WTC11 (cell line): Measurements from ENCODE around the gene SNIP1. TPM values are rescaled to one million over a fixed set of nuclear protein-coding genes. Genes with fewer than 3 reads are reported as not detected.

Source experiments
- ATAC-seq: fragments of 200-7000 bp; cut with Tn5 transposase; 2 replicates; pipeline ENCODE4 v1.10.0; 2021; ENCODE audit warnings: mild to moderate bottlenecking, moderate library complexity
- CTCF ChIA-PET: fragments of 300-600 bp; sonication (Branson Sonifier 250); formaldehyde crosslinking; loops from one replicate; lab custom pipeline; 2021; ENCODE audit warnings: antibody characterized with exemption; lab: Charles Lee
- POLR2A ChIA-PET: fragments of 350-600 bp; sonication (Branson Sonifier 250); formaldehyde crosslinking; loops from one replicate; lab custom pipeline; 2021; ENCODE audit warnings: antibody characterized with exemption; lab: Charles Lee
- DNase-seq: peaks from one replicate; pipeline ENCODE4 v3.0.0; 2021; ENCODE audit warnings: low spot score
- H3K27ac Mint-ChIP-seq: 2 replicates; pipeline ENCODE4 v1.8.0; 2021; ENCODE audit warnings: mixed read lengths
- H3K27me3 Mint-ChIP-seq: 2 replicates; pipeline ENCODE4 v1.8.0; 2021; ENCODE audit warnings: low read depth, mild to moderate bottlenecking, moderate library complexity, mixed read lengths
- H3K36me3 Mint-ChIP-seq: 2 replicates; pipeline ENCODE4 v1.8.0; 2021; ENCODE audit warnings: mixed read lengths
- H3K4me1 Mint-ChIP-seq: 2 replicates; pipeline ENCODE4 v1.8.0; 2022; ENCODE audit warnings: mixed read lengths
- H3K4me3 Mint-ChIP-seq: 2 replicates; pipeline ENCODE4 v1.8.0; 2021; ENCODE audit warnings: mild to moderate bottlenecking, moderate library complexity, mixed read lengths
- H3K9me3 Mint-ChIP-seq: 2 replicates; pipeline ENCODE4 v1.8.0; 2021; ENCODE audit warnings: mixed read lengths
- CBFB ChIP-seq: sonication (generic); formaldehyde crosslinking; IDR thresholded peaks from 2 replicates; pipeline ENCODE4 v1.8.1; 2022; ENCODE audit warnings: mild to moderate bottlenecking, low read depth, missing genetic modification reagents
- HMGA2 ChIP-seq: fragments of 250-450 bp; sonication (Bioruptor Pico); IDR thresholded peaks from 2 replicates; pipeline ENCODE4 v1.4.0; 2021; ENCODE audit warnings: mild to moderate bottlenecking, moderate library complexity
- IRF2 ChIP-seq: sonication (generic); formaldehyde crosslinking; IDR thresholded peaks from 2 replicates; pipeline ENCODE4 v1.8.0; 2022; ENCODE audit warnings: low read depth, missing genetic modification reagents, borderline replicate concordance
- NFYB ChIP-seq: sonication (generic); formaldehyde crosslinking; conservative IDR thresholded peaks from 2 replicates; pipeline ENCODE4 v1.8.0; 2022; ENCODE audit warnings: low read depth, missing genetic modification reagents
- NR1H2 ChIP-seq: sonication (generic); formaldehyde crosslinking; IDR thresholded peaks from 2 replicates; pipeline ENCODE4 v1.9.0; 2021; ENCODE audit warnings: mild to moderate bottlenecking, moderate library complexity, missing genetic modification reagents
- NR2C2 ChIP-seq: sonication (generic); formaldehyde crosslinking; IDR thresholded peaks from 2 replicates; pipeline ENCODE4 v1.8.0; 2022; ENCODE audit warnings: mild to moderate bottlenecking, missing genetic modification reagents
- NR3C1 ChIP-seq: sonication (generic); formaldehyde crosslinking; conservative IDR thresholded peaks from 2 replicates; pipeline ENCODE4 v1.8.1; 2023; ENCODE audit warnings: low read depth, mild to moderate bottlenecking, missing genetic modification reagents
- OVOL2 ChIP-seq: fragments of 250-450 bp; sonication (Bioruptor Pico); IDR thresholded peaks from 2 replicates; pipeline ENCODE4 v1.9.0; 2021; ENCODE audit warnings: mild to moderate bottlenecking, borderline replicate concordance
- PRRX2 ChIP-seq: fragments of 250-450 bp; sonication (Bioruptor Pico); IDR thresholded peaks from 2 replicates; pipeline ENCODE4 v1.8.0; 2021; ENCODE audit warnings: mild to moderate bottlenecking
- SMAD3 ChIP-seq: sonication (generic); formaldehyde crosslinking; IDR thresholded peaks from 2 replicates; pipeline ENCODE4 v1.8.0; 2022; ENCODE audit warnings: missing genetic modification reagents, mild to moderate bottlenecking, borderline replicate concordance
- SMAD4 ChIP-seq: sonication (generic); formaldehyde crosslinking; IDR thresholded peaks from 2 replicates; pipeline ENCODE4 v1.8.0; 2022; ENCODE audit warnings: mild to moderate bottlenecking, missing genetic modification reagents
- TEAD1 ChIP-seq: sonication (generic); formaldehyde crosslinking; IDR thresholded peaks from 2 replicates; pipeline ENCODE4 v1.8.0; 2022; ENCODE audit warnings: mild to moderate bottlenecking, missing genetic modification reagents
- TEAD4 ChIP-seq: sonication (generic); formaldehyde crosslinking; IDR thresholded peaks from 2 replicates; pipeline ENCODE4 v1.8.0; 2022; ENCODE audit warnings: mild to moderate bottlenecking, missing genetic modification reagents
- USF2 ChIP-seq: sonication (generic); formaldehyde crosslinking; IDR thresholded peaks from 2 replicates; pipeline ENCODE4 v1.8.1; 2023; ENCODE audit warnings: mild to moderate bottlenecking, missing genetic modification reagents, moderate library complexity
- ZNF138 ChIP-seq: sonication (generic); formaldehyde crosslinking; conservative IDR thresholded peaks from 2 replicates; pipeline ENCODE4 v1.8.1; 2022; ENCODE audit warnings: mild to moderate bottlenecking, moderate library complexity, missing genetic modification reagents
- ZNF219 ChIP-seq: sonication (generic); formaldehyde crosslinking; IDR thresholded peaks from 2 replicates; pipeline ENCODE4 v1.8.0; 2023; ENCODE audit warnings: missing genetic modification reagents, mild to moderate bottlenecking, borderline replicate concordance
- ZNF416 ChIP-seq: fragments of 250-450 bp; sonication (Bioruptor Pico); IDR thresholded peaks from 2 replicates; pipeline ENCODE4 v1.9.0; 2021; ENCODE audit warnings: mild to moderate bottlenecking, inconsistent platforms
- ZNF423 ChIP-seq: fragments of 250-450 bp; sonication (Bioruptor Pico); IDR thresholded peaks from 2 replicates; pipeline ENCODE4 v2.1.2; 2022; ENCODE audit warnings: mild to moderate bottlenecking, moderate library complexity
- total RNA-seq: library from RNA; stranded (reverse); gene quantifications from 3 replicates; pipeline ENCODE4 v1.2.3, GENCODE V29; 2021
- TF ChIP-seq, protein P1 (sequence below): fragments of 250-450 bp; sonication (Bioruptor Pico); IDR thresholded peaks from 2 replicates; pipeline ENCODE4 v1.9.0; 2021; ENCODE audit warnings: mild to moderate bottlenecking
- TF ChIP-seq, protein P2 (sequence below): sonication (generic); formaldehyde crosslinking; IDR thresholded peaks from 2 replicates; pipeline ENCODE4 v1.8.1; 2022; ENCODE audit warnings: low read depth, mild to moderate bottlenecking, moderate library complexity, missing genetic modification reagents, borderline replicate concordance
- TF ChIP-seq, protein P3 (sequence below): sonication (generic); formaldehyde crosslinking; IDR thresholded peaks from 2 replicates; pipeline ENCODE4 v1.8.1; 2023; ENCODE audit warnings: mild to moderate bottlenecking, moderate library complexity, missing genetic modification reagents
- TF ChIP-seq, protein P4 (sequence below): sonication (generic); formaldehyde crosslinking; IDR thresholded peaks from 2 replicates; pipeline ENCODE4 v1.8.1; 2023; ENCODE audit warnings: mild to moderate bottlenecking, missing genetic modification reagents
- TF ChIP-seq, protein P5 (sequence below): sonication (generic); formaldehyde crosslinking; IDR thresholded peaks from 2 replicates; pipeline ENCODE4 v1.8.1; 2023; ENCODE audit warnings: mild to moderate bottlenecking, missing genetic modification reagents, borderline replicate concordance

Gene SNIP1
- total RNA-seq, 1 experiment from 2014 or later = 18.3 TPM

DNA sequence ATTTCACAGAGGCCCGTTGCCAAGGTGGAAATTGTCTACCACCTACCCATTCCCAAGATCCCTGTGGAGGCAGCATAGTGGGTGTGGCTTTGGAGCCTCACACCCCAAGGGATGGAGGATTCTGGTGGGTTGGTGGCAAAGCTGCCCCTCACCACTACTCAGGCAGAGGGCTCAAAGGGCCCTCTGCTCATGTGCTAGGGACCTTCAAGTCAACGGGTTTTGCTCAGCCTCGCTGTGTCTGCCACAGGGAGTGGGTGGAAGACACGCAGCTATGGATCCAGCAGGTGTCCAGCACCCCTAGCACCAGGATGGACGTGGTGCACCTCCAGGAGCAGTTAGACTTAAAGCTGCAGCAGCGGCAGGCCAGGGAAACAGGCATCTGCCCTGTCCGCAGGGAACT, 5.0 kb upstream of the SNIP1 start:
- Mint-ChIP-seq H3K27ac (no peak overlapping the region), H3K9me3 (peaks cover 9% of the 10 kb centered on the region; the same call in 1 of the 2 replicates), H3K36me3 (peaks cover 1% of the 10 kb centered on the region; the same call in 1 of the 2 replicates), H3K4me1 (peaks cover 17% of the 10 kb centered on the region), H3K27me3 (no peaks in the 10 kb centered on the region; the same call in 1 of the 2 replicates), H3K4me3 (no peak overlapping the region)
- POLR2A ChIA-PET = interaction anchor here (0.6 kb wide), 1 partner anchor 344 kb away, joined by 4 read pairs; no protein-coding TSS in a partner anchor
- CTCF ChIA-PET = no interaction called here
- ATAC-seq = no peak
- DNase-seq = no peak
- no peak for TF ChIP-seq OVOL2
- no peak for TF ChIP-seq ZNF416 (CRISPR knock-in tag)
- no peak for TF ChIP-seq TEAD4 (CRISPR knock-in tag)
- no peak for TF ChIP-seq PRRX2
- no peak for TF ChIP-seq CBFB (CRISPR knock-in tag)
- TF ChIP-seq, protein P1, sequence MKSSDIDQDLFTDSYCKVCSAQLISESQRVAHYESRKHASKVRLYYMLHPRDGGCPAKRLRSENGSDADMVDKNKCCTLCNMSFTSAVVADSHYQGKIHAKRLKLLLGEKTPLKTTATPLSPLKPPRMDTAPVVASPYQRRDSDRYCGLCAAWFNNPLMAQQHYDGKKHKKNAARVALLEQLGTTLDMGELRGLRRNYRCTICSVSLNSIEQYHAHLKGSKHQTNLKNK (CRISPR knock-in tag) = no peak

GRCh38 chr1:37558411-37558810, 4.3 kb upstream of the SNIP1 start:
- peaks cover 18% of the 10 kb centered on the region for H3K4me1 Mint-ChIP-seq
- CTCF ChIA-PET = no interaction called here
- TF ChIP-seq SMAD4 (CRISPR knock-in tag) = no peak
- no peak for TF ChIP-seq TEAD1
- TF ChIP-seq CBFB (CRISPR knock-in tag) = no peak
- TF ChIP-seq, protein P2, sequence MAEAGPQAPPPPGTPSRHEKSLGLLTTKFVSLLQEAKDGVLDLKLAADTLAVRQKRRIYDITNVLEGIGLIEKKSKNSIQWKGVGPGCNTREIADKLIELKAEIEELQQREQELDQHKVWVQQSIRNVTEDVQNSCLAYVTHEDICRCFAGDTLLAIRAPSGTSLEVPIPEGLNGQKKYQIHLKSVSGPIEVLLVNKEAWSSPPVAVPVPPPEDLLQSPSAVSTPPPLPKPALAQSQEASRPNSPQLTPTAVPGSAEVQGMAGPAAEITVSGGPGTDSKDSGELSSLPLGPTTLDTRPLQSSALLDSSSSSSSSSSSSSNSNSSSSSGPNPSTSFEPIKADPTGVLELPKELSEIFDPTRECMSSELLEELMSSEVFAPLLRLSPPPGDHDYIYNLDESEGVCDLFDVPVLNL (CRISPR knock-in tag) = no peak
- TF ChIP-seq SMAD3 (CRISPR knock-in tag) = no peak
- no peak for TF ChIP-seq NR1H2
- TF ChIP-seq NFYB (CRISPR knock-in tag) = no peak
- TF ChIP-seq NR2C2 (CRISPR knock-in tag) = no peak
- TF ChIP-seq HMGA2 = no peak
- no peak for TF ChIP-seq NR3C1 (CRISPR knock-in tag)
- TF ChIP-seq ZNF138 (CRISPR knock-in tag) = no peak
- TF ChIP-seq, protein P3, sequence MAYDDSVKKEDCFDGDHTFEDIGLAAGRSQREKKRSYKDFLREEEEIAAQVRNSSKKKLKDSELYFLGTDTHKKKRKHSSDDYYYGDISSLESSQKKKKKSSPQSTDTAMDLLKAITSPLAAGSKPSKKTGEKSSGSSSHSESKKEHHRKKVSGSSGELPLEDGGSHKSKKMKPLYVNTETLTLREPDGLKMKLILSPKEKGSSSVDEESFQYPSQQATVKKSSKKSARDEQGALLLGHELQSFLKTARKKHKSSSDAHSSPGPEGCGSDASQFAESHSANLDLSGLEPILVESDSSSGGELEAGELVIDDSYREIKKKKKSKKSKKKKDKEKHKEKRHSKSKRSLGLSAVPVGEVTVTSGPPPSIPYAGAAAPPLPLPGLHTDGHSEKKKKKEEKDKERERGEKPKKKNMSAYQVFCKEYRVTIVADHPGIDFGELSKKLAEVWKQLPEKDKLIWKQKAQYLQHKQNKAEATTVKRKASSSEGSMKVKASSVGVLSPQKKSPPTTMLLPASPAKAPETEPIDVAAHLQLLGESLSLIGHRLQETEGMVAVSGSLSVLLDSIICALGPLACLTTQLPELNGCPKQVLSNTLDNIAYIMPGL (CRISPR knock-in tag) = no peak
- TF ChIP-seq ZNF219 (CRISPR knock-in tag) = no peak
- TF ChIP-seq USF2 = no peak
- no peak for TF ChIP-seq ZNF423
- TF ChIP-seq IRF2 (CRISPR knock-in tag) = no peak
- TF ChIP-seq, protein P4, sequence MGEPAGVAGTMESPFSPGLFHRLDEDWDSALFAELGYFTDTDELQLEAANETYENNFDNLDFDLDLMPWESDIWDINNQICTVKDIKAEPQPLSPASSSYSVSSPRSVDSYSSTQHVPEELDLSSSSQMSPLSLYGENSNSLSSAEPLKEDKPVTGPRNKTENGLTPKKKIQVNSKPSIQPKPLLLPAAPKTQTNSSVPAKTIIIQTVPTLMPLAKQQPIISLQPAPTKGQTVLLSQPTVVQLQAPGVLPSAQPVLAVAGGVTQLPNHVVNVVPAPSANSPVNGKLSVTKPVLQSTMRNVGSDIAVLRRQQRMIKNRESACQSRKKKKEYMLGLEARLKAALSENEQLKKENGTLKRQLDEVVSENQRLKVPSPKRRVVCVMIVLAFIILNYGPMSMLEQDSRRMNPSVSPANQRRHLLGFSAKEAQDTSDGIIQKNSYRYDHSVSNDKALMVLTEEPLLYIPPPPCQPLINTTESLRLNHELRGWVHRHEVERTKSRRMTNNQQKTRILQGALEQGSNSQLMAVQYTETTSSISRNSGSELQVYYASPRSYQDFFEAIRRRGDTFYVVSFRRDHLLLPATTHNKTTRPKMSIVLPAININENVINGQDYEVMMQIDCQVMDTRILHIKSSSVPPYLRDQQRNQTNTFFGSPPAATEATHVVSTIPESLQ = no peak
- TF ChIP-seq, protein P5, sequence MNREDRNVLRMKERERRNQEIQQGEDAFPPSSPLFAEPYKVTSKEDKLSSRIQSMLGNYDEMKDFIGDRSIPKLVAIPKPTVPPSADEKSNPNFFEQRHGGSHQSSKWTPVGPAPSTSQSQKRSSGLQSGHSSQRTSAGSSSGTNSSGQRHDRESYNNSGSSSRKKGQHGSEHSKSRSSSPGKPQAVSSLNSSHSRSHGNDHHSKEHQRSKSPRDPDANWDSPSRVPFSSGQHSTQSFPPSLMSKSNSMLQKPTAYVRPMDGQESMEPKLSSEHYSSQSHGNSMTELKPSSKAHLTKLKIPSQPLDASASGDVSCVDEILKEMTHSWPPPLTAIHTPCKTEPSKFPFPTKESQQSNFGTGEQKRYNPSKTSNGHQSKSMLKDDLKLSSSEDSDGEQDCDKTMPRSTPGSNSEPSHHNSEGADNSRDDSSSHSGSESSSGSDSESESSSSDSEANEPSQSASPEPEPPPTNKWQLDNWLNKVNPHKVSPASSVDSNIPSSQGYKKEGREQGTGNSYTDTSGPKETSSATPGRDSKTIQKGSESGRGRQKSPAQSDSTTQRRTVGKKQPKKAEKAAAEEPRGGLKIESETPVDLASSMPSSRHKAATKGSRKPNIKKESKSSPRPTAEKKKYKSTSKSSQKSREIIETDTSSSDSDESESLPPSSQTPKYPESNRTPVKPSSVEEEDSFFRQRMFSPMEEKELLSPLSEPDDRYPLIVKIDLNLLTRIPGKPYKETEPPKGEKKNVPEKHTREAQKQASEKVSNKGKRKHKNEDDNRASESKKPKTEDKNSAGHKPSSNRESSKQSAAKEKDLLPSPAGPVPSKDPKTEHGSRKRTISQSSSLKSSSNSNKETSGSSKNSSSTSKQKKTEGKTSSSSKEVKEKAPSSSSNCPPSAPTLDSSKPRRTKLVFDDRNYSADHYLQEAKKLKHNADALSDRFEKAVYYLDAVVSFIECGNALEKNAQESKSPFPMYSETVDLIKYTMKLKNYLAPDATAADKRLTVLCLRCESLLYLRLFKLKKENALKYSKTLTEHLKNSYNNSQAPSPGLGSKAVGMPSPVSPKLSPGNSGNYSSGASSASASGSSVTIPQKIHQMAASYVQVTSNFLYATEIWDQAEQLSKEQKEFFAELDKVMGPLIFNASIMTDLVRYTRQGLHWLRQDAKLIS (CRISPR knock-in tag) = no peak

More at GRCh38 chr1:37558411-37558810, 4.3 kb upstream of the SNIP1 start:
- ATAC-seq (no peak), DNase-seq (no peak)
- Mint-ChIP-seq H3K27ac (no peak overlapping the region), H3K9me3 (peaks cover 9% of the 10 kb centered on the region; the same call in 1 of the 2 replicates), H3K36me3 (peaks cover 2% of the 10 kb centered on the region; the same call in 1 of the 2 replicates), H3K4me3 (peak overlapping the region; percentile 31), H3K27me3 (no peaks in the 10 kb centered on the region; the same call in 1 of the 2 replicates)
- POLR2A ChIA-PET = interaction anchor here (0.6 kb wide), 1 partner anchor 343 kb away, joined by 4 read pairs; no protein-coding TSS in a partner anchor
